ENCODE data around the gene CDC42BPA.
A peak's percentile ranks its signal among the peaks of the same experiment; 100 is the strongest.
"Not testable (repeated sequence)": the region's sequence is repeated elsewhere in the genome, so short reads cannot be mapped to it uniquely, and the experiment has no call there.

The CDC42BPA gene

GRCh38 chr1:226958300-226958699 is 360.0 kb downstream of the CDC42BPA start:
- no peak for DNase-seq

DNA sequence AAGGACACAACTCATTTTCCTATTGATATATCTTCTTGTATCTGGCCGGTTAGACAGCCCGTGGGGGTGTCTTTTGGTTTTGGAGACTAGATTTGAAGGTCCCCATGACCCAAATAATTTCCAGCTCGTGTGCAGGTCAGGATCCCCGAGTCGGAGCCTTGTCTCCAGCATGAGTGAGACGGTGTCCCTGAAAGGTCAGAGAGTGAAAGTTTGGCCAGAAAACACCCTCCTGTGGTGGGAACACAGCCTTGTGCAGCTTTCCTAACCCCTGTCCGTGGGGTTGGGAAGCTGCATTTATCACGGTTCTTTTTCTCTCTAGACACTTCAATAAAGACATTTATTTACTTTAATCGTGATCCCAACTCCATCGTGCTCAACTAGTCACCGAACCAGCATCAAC is 360.6 kb downstream of the CDC42BPA start:
- no peak for DNase-seq

DNA sequence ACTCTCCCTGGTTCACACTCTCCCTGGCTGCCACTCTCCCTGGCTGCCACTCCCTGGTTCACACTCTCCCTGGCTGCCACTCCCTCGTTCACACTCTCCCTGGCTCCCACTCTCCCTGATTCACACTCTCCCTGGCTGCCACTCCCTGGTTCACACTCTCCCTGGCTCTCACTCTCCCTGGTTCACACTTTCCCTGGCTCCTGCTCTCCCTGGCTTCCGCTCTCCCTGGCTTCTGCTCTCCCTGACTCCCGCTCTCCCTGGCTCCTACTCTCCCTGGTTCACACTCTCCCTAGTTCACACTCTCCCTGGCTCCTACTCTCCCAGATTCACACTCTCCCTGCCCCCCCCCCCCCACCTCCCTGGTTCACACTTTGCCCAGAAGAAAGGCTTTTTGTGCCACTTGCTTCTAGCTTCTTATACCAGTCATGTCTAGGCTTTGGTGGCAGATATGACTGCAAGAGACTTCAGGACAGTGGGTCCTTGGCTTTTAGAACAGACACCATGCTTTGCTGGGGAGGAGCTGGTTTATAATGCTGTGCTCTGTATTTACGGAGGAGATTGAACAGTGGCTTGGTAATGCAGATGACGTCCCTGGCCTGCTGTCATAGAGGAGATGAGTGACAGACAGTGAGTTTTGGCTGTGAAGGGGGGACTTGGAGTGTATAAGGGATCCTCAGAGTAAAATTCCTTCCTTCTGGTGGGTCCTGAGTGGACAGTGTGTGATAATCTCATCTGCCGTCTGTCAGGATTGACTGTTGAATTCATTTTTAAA is 361.2 kb downstream of the CDC42BPA start:
- DNase-seq = no peak

DNA sequence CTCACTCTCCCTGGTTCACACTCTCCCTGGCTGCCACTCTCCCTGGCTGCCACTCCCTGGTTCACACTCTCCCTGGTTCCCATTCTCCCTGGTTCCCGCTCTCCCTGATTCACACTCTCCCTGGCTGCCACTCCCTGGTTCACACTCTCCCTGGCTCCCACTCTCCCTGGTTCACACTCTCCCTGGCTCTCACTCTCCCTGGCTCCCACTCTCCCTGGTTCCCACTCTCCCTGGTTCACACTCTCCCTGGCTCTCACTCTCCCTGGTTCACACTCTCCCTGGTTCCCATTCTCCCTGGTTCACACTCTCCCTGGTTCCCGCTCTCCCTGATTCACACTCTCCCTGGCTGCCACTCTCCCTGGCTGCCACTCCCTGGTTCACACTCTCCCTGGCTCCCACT is 362.4 kb downstream of the CDC42BPA start:
- DNase-seq = not testable (repeated sequence)

DNA sequence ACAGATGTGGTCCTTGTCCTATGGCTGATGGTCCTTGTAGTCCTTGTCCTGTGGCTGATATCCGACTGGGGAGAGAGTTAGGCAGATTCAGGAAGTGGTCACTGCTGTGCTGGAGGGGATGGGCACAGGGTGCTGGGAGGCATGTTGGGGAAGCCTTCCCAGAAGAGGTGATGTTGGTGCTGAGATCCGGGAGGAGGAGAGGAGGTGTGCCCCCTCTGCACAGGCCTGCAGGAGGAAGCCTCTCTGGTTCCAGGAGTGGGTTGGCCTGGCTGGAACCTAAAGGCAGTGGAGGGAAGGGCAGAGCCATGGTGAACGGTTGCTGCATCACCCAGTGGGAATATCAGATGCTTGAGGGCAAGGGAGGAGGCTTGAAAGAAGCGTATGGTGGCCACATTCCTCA is 363.5 kb downstream of the CDC42BPA start:
- DNase-seq = no peak

- DNase-seq = no peak
Observed at GRCh38 chr1:226954337-226954736, 364.0 kb downstream of the CDC42BPA start.

- DNase-seq = no peak
Observed at GRCh38 chr1:226953175-226953800, 365.0 kb downstream of the CDC42BPA start.

DNA sequence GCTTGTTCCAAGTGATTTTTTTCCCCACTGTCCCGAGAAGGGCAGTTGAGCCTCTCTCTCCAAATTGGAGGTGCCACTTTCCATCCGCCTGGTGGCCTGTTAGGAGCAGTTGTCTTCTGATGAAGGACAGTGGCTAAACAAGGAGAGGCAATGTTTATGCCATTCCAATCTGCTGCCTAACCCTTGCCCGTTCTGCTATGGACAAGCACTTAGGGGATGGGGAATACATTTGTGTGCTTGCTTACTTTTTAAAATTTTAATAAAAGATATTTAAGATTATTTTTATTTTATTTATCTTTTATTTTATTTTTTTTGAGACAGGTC is 366.2 kb downstream of the CDC42BPA start:
- no peak for DNase-seq

DNA sequence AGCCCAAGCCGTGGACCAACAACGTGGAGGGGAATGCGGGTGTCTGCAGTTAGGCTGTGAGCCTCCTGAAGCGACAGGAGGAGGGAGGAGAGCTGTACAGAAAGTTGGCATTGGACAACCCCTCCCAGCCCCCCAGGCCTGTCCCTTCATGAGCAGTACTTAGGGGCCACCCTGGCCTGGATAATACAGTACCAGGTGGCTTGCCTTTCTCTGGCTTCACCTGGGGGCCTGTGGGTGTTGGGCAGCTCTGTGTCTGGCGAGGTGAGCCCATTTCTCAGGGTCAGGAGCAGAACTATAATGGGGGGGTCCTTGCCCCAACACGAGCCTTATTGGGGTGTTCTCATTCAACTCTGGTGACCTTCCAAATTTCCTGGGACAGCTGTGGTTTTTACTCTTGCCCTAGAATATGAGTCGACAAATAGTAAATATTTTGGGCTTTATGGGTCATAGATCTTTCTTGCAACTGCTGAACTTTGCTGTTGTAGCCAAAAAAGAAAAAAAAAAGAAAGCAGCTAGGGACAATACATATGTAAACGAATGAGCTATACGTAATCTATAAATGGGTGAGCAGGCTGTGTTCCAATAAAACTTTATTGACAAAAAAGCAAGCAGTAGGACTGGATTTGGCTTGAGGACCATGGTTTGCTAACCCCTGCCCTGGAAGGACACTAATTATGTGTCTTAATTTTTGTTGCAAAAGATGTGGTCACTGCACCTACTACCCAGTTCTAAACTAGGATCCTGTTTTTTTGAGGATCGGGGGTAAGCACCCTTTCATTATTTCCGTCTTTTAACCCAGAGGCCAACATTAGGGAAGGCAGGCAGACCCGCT is 366.8 kb downstream of the CDC42BPA start:
- DNase-seq = no peak

GRCh38 chr1:226950871-226951270 is 367.4 kb downstream of the CDC42BPA start:
- DNase-seq = no peak

DNA sequence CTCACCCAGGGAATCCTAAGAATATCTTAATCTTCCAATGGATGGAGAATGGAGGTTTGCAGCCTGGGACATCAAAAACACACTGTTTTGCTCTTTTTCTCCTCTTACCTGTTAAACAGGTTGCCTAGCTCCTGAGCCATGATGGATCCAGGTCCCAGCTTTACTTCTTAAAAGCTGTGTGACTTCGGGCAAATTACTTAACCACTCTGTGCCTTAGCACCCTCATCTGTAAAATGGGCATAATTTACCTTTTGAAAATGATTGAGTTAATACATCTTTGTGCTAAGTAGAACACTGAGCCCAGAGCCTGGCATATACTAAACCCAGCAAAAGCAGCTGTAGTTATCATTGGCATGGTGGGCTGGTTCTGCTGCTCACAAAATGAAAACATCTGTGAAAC is 368.0 kb downstream of the CDC42BPA start:
- no peak for DNase-seq

DNA sequence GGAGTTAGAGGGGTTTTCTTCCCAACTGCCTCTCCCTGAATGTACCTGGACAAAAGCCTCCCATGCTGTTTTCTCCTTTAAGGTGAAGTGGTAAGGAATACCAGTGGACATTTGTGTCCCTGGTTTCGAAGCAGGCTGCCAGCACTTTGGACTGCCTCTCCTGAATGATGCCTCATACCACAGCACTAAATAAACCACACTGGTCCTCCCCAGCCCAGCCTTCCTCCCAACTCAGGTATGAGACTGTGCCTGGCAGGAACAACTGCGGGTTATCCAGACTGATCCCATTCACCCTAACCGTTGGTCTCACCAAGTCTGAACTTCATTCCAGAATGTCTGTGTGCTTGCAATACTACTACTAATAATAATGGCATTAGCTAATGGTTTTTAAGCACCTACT is 368.9 kb downstream of the CDC42BPA start:
- DNase-seq = no peak

DNA sequence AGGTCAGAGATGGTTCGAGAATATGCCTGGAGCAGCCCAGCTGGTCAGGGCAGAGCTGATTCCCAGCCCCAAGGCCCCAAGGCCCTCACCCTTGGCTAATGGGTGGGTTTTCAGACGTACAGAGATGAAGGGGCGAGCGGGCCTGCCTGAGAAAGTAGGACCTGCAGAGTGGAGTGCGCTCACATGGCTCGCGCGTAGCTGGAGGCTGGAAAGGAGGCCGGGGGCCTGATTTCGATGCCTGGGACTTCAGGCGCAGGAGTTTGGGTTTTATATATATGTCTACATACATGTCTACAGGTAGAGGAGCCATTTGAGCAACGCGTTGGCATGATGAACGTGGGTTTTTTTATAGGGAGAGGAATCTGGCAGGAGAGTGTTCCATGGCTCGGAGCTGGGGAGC is 369.3 kb downstream of the CDC42BPA start:
- DNase-seq = no peak

GRCh38 chr1:226948480-226948879 is 369.8 kb downstream of the CDC42BPA start:
- no peak for DNase-seq

DNA sequence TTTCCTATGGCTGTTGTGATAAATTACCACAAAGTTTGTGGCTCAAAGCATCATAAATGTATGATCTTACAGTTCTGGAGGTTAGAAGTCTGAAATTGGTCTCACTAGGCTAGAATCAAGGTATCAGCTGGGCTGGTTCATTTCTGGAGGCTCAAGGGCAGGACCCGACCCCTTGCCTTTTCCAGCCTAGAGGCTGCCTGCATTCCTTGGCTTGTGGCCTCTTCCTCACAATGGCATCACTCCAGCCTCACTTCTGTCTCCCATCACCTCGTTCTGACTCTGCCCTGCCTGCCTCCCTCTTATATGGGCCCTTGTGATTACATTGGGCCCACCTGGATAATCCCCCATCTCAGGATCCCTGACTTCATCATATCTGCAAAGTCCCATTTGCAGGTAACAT is 370.2 kb downstream of the CDC42BPA start:
- DNase-seq = no peak

DNA sequence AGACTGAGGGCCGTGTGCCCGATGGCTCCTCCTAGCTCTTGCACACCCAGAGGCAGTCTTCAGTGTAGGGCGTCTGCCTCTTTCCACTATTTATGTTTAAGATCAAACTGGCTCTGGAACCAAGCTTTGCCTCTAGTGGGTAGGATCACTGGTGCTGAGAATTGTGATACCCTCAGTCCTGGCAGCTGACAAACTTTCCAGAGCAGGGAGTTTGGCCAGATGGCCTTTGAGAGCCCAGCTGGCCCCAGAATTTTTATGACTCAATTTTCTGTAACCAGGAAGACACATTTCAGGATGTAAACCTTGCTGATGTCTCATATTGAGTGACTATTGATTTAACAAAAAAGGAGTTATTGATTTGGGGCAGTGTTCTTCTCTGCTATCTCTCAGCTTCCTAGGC is 371.5 kb downstream of the CDC42BPA start:
- DNase-seq = no peak

DNA sequence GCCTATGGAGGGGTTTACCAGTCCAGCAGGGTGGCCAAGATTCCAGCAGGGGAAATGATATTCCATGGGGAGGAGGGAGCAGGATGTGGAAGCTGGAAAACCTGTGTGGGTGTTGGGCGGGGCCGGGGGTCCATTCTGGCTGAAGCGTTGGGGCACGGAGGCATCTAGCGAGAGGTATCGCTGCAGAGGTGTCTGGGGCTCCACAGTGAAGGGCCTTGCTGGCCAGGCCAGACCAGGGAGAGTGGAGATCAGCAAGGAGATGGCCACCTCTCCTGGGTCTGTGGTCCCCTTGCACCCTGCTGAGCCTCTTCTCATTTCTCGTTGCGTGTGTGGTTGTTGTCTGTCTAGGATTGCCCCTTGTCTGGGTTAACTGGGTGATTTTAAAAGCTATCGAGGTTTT is 372.0 kb downstream of the CDC42BPA start:
- no peak for DNase-seq

- DNase-seq = no peak
Observed at GRCh38 chr1:226945858-226946245, 372.4 kb downstream of the CDC42BPA start.

- DNase-seq = peak; percentile 75
Observed at GRCh38 chr1:226945106-226945857, 373.0 kb downstream of the CDC42BPA start.

GRCh38 chr1:226943927-226944326 is 374.4 kb downstream of the CDC42BPA start:
- no peak for DNase-seq

DNA sequence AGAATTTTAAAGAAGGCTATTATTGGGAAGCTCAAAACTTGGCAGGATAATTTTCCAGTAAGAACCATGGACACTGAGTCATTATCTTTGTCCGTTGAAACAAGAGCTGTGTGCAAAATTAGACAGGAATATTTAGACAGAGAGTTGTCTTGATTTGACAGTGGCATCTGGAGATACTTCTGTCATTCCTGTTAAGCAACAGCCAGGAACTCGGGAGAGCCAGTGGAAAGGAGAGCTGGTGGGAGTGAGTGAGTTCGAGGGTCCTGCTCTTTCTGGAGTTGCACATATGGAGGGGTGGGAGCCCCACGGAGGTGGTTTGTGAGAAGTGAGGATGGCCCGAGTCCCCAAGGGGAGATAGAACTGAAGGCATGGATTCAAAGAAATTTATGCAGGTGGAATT is 375.1 kb downstream of the CDC42BPA start:
- DNase-seq = no peak

GRCh38 chr1:226942392-226942791 is 375.9 kb downstream of the CDC42BPA start:
- no peak for DNase-seq

- DNase-seq = no peak
Observed at GRCh38 chr1:226940806-226941067, 377.6 kb downstream of the CDC42BPA start.
